ENCODE results near the gene SPEG. TPM values are rescaled to one million over a fixed set of nuclear protein-coding genes. Genes with fewer than 3 reads are reported as not detected.

SPEG gene
- total RNA-seq, 2 experiments from 2014 or later, result 0.46 TPM; not detected in 1

DNA sequence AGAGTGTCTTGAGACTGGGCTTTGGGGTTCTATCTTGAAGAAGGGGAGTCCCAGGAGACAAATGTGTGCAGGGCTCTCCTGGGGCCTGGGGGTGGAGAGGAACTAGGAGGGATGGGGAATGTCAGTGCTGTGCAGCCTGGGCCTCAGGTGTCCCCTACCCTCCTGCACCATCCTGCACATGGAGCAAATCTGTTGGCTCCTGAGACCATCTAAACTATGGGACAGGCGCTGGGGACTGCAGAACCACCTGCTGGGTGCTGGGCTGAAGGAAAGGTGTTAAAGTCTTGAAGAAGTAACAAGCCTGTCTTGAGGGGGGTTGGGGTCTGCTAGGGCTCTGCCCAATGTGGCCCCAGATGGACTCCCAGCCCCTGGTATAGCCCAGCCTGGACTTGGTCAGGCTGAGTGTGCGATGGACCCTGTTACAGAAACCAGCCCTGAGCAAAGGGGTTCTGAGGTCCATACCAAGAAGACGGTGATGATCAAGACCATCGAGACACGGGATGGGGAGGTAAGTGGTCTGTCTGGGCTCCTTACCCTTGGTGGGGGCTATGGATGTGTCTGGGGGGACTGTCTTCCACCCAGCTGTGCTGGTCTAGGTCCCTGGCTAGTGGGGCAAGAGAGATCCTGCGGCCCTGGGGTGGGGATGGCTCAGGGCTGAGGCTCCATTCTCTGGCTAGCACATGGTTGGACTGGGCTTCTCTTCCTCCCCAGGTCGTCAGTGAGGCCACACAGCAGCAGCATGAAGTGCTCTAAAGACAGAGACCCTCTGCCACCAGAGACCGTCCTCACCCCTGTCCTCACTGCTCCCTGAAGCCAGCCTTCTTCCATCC is 9.2 kb upstream of the SPEG start:
- ChIA-PET POLR2A (no interaction called here), CTCF (ENCODE audit: unreplicated experiment) (no interaction called here)
- no peaks in the 10 kb centered on the region for H3K4me1 ChIP-seq (ENCODE audit: insufficient read depth, low read length, poor library complexity, severe bottlenecking)
- DNase-seq (ENCODE audit: low spot score), result no peak
- no peaks in the 10 kb centered on the region for H3K36me3 ChIP-seq (ENCODE audit: insufficient read depth, low read length)
- no TSS peak for BruUV-seq (replicated peaks)
- H2AFZ ChIP-seq (ENCODE audit: low read length), result no peak overlapping the region
- no peaks in the 10 kb centered on the region for H3K79me2 ChIP-seq (ENCODE audit: insufficient read depth, low read depth, low read length)
- no peak overlapping the region for H3K4me2 ChIP-seq (ENCODE audit: low read length)
- no peaks in the 10 kb centered on the region for H4K20me1 ChIP-seq (ENCODE audit: insufficient read depth, low read length)
- no peak overlapping the region for H3K4me3 ChIP-seq (ENCODE audit: low read depth, low read length, poor library complexity, severe bottlenecking)
- no peak overlapping the region for H3K27ac ChIP-seq (ENCODE audit: low read depth, low read length, poor library complexity, severe bottlenecking)
- intact Hi-C loops (cut with micrococcal nuclease; ENCODE audit: unreplicated experiment), result no loop called here
- no peaks in the 10 kb centered on the region for H3K9me2 ChIP-seq (ENCODE audit: insufficient read depth, low read length)
- TF ChIP-seq EZH2phosphoT487 (IDR thresholded peaks at IDR 0.05; ENCODE audit: borderline replicate concordance, low read depth, low read length), result no peak
- TF ChIP-seq, protein P1, sequence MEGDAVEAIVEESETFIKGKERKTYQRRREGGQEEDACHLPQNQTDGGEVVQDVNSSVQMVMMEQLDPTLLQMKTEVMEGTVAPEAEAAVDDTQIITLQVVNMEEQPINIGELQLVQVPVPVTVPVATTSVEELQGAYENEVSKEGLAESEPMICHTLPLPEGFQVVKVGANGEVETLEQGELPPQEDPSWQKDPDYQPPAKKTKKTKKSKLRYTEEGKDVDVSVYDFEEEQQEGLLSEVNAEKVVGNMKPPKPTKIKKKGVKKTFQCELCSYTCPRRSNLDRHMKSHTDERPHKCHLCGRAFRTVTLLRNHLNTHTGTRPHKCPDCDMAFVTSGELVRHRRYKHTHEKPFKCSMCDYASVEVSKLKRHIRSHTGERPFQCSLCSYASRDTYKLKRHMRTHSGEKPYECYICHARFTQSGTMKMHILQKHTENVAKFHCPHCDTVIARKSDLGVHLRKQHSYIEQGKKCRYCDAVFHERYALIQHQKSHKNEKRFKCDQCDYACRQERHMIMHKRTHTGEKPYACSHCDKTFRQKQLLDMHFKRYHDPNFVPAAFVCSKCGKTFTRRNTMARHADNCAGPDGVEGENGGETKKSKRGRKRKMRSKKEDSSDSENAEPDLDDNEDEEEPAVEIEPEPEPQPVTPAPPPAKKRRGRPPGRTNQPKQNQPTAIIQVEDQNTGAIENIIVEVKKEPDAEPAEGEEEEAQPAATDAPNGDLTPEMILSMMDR (conservative IDR thresholded peaks at IDR 0.05; ENCODE audit: low read length), result no peak
- no peaks in the 10 kb centered on the region for H3K9me3 ChIP-seq (ENCODE audit: low read length)

GRCh38 chr2:219426068-219426443 is 8.6 kb upstream of the SPEG start:
- no peak for DNase-seq (ENCODE audit: low spot score)
- no peaks in the 10 kb centered on the region for H3K4me1 ChIP-seq (ENCODE audit: insufficient read depth, low read length, poor library complexity, severe bottlenecking)
- no peaks in the 10 kb centered on the region for H3K9me3 ChIP-seq (ENCODE audit: low read length)
- no peak overlapping the region for H3K27ac ChIP-seq (ENCODE audit: low read depth, low read length, poor library complexity, severe bottlenecking)
- no peak overlapping the region for H3K4me2 ChIP-seq (ENCODE audit: low read length)
- CTCF ChIA-PET (ENCODE audit: unreplicated experiment), result no interaction called here
- POLR2A ChIA-PET, result no interaction called here
- no TSS peak for BruUV-seq (replicated peaks)
- H2AFZ ChIP-seq (ENCODE audit: low read length), result no peak overlapping the region
- no peaks in the 10 kb centered on the region for H3K79me2 ChIP-seq (ENCODE audit: insufficient read depth, low read depth, low read length)
- no peaks in the 10 kb centered on the region for H3K36me3 ChIP-seq (ENCODE audit: insufficient read depth, low read length)
- no peaks in the 10 kb centered on the region for H3K9me2 ChIP-seq (ENCODE audit: insufficient read depth, low read length)
- no peaks in the 10 kb centered on the region for H4K20me1 ChIP-seq (ENCODE audit: insufficient read depth, low read length)
- intact Hi-C loops (cut with micrococcal nuclease; ENCODE audit: unreplicated experiment), result no loop called here
- H3K4me3 ChIP-seq (ENCODE audit: low read depth, low read length, poor library complexity, severe bottlenecking), result no peak overlapping the region
- no peak for TF ChIP-seq EZH2phosphoT487 (IDR thresholded peaks at IDR 0.05; ENCODE audit: borderline replicate concordance, low read depth, low read length)
- TF ChIP-seq, protein P1 (conservative IDR thresholded peaks at IDR 0.05; ENCODE audit: low read length), result no peak

GRCh38 chr2:219426534-219427136 is 8.0 kb upstream of the SPEG start:
- CTCF ChIA-PET (ENCODE audit: unreplicated experiment), result no interaction called here
- Histone ChIP-seq H3K4me3 (ENCODE audit: low read depth, low read length, poor library complexity, severe bottlenecking) (no peak overlapping the region), H3K4me2 (ENCODE audit: low read length) (no peak overlapping the region), H3K27ac (ENCODE audit: low read depth, low read length, poor library complexity, severe bottlenecking) (no peak overlapping the region), H3K79me2 (ENCODE audit: insufficient read depth, low read depth, low read length) (no peaks in the 10 kb centered on the region), H3K9me3 (ENCODE audit: low read length) (no peaks in the 10 kb centered on the region), H3K9me2 (ENCODE audit: insufficient read depth, low read length) (no peaks in the 10 kb centered on the region), H2AFZ (ENCODE audit: low read length) (no peak overlapping the region), H3K4me1 (ENCODE audit: insufficient read depth, low read length, poor library complexity, severe bottlenecking) (no peaks in the 10 kb centered on the region), H4K20me1 (ENCODE audit: insufficient read depth, low read length) (no peaks in the 10 kb centered on the region), H3K36me3 (ENCODE audit: insufficient read depth, low read length) (no peaks in the 10 kb centered on the region)
- no TSS peak for BruUV-seq (replicated peaks)
- TF ChIP-seq, protein P1 (conservative IDR thresholded peaks at IDR 0.05; ENCODE audit: low read length), result no peak
- TF ChIP-seq EZH2phosphoT487 (IDR thresholded peaks at IDR 0.05; ENCODE audit: borderline replicate concordance, low read depth, low read length), result no peak
- intact Hi-C loops (cut with micrococcal nuclease; ENCODE audit: unreplicated experiment), result no loop called here
- DNase-seq (ENCODE audit: low spot score), result no peak
- POLR2A ChIA-PET, result no interaction called here
